AG10803 (cell line): Measurements from ENCODE around the gene SEL1L3.
A peak's percentile ranks its signal among the peaks of the same experiment; 100 is the strongest.

Experiments used
- DNase-seq: peaks from one replicate; pipeline ENCODE4 v3.0.0; 2010; ENCODE audit warnings: low read depth
- H3K4me3 ChIP-seq: 2 replicates; pipeline ENCODE4 v1.5.1; 2011; ENCODE audit warnings: mild to moderate bottlenecking, low read length, control low read depth
- CTCF ChIP-seq: conservative IDR thresholded peaks from 2 replicates; pipeline ENCODE4 v1.5.1; 2011; ENCODE audit warnings: mild to moderate bottlenecking, low read length, control low read depth, inconsistent platforms

The SEL1L3 gene

DNA sequence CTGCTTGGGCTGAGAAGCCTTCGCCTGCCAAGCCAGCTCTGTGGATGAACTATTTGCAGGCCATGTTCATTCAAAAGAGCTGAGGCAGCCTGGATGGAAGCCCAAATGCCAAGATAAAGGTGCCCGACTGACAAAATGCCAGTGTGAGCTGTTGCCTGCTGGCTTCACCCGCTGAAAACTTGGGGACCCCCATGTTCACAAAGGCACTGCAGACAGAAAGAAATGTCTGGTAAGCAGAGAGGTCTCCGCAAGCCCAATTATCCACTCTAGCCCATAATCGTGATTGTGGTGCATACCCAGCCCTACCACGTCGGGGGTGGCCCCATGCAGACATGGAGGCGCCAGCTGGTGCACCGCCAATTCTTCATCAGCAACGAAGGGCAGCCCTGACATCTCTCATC, 38.2 kb upstream of the SEL1L3 start:
- no peak for TF ChIP-seq CTCF

GRCh38 chr4:25900310-25900709, 37.5 kb upstream of the SEL1L3 start:
- H3K4me3 ChIP-seq = no peak overlapping the region
- DNase-seq = no peak
- TF ChIP-seq CTCF = no peak

More for the DNA sequence above, 38.2 kb upstream of the SEL1L3 start:
- no peak overlapping the region for H3K4me3 ChIP-seq
- no peak for DNase-seq

- TF ChIP-seq CTCF = no peak
- DNase-seq = no peak
- H3K4me3 ChIP-seq = no peak overlapping the region
Measured at GRCh38 chr4:25896776-25897539, 34.2 kb upstream of the SEL1L3 start.

GRCh38 chr4:25892796-25893195, 30.0 kb upstream of the SEL1L3 start:
- no peak overlapping the region for H3K4me3 ChIP-seq
- no peak for TF ChIP-seq CTCF
- DNase-seq = no peak

- no peak overlapping the region for H3K4me3 ChIP-seq
- no peak for TF ChIP-seq CTCF
- DNase-seq = no peak
Measured at GRCh38 chr4:25890571-25891485, 28.0 kb upstream of the SEL1L3 start.

DNA sequence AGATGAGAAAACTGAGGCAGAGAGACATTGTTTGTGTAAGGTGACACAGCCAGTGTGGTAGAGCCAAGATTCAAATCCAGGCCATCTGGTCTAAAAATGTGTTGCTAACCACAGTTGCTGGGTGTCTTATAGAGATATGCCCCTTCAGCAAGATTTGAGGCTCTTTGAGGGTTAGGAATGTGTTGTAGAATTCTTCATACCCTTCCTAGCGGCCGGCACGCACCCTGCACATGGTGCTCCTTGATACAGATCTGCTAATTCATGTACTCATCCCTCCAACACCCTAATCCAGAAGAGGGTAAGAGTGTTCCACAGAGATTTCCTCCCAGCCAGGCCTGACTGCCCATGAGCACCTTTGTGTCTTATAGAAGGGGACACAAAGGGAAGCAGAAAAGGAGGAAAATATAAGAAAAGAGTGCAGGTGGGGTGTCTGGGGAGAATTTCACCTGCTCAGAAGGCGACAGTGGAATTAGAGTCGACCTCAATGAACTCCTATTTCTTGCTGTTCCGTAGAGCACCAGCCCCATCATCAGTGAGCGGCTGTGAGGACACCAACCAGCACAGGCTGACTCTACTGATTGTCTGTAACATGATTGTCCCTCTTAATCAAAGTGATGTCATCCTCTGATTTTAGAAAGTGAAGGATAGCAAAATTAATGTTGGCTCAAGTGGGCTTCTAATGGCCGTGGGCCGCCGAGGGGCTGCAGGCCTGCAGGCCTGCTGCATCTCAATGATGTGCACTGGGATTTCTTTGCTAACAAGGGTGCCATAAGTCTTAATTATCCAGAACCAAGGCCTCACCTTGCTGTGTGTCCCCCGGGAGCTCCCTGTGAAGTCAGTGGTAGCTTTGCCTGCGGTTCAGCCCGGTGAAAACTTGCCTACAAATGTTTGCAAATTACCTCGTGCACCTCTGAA, 27.1 kb upstream of the SEL1L3 start:
- no peak overlapping the region for H3K4me3 ChIP-seq
- TF ChIP-seq CTCF = no peak
- peak; percentile 41 for DNase-seq
